ENCODE measurements around the gene CCNY. TPM values are rescaled to one million over a fixed set of nuclear protein-coding genes. Genes with fewer than 3 reads are reported as not detected.

CCNY gene
- total and polyA plus RNA-seq, 2 of the 4 experiments (the other 2 are of a cell fraction): 38.0 to 131 TPM

DNA sequence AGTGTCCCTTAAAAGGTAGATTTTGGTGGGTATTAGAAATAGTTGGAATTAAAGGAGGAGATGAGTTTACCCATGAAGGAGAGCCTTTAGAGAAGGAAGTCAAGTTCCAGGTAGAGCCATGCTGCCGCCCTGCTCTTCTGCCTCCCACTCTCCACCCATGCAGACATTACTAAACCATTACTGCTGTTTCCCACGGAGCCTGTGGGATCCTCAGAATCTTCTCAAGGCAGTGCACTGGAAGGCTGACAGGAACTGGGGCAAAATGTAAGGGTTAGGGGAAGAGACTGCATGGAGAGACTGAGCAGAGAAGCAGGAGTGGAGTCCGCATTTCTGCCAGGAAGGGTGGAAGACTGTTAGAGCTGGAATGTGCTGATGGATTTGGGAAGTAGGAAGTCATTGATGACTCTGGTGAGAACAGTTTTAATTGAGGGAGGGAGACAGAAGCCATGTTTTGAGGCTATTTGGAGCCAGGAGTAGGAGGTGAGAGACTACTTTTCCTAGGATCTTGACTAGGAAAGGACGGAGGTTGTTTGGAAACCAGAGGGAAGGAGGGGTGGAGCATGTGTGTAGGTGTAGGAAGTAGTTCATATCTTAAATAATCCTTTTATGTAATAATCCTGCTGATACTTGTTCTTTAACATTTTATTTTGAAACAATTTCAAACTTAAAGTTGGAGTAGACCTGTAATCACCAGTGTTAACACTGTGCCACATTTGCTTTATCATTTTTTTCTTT, 109.0 kb downstream of the CCNY start:
- Histone ChIP-seq H3K14ac (replicated peaks; ENCODE audit: low read depth, low read length) (no peak overlapping the region), H4K8ac (ENCODE audit: low read depth in 2 of 2, low read length in 2 of 2) (no peak overlapping the region), H3K4me3 (ENCODE audit: insufficient read depth, low read depth, low read length) (no peak overlapping the region), H2BK120ac (ENCODE audit: low read depth, low read length) (no peak overlapping the region), H3K27me3 (ENCODE audit: control insufficient read depth, insufficient read depth, low read length) (no peaks in the 10 kb centered on the region), H2BK15ac (ENCODE audit: low read depth, low read length) (no peak overlapping the region), H4K91ac (ENCODE audit: insufficient read depth, low read depth, low read length) (no peak overlapping the region), H3K4me1 (ENCODE audit: control insufficient read depth, insufficient read depth, low read length) (peaks cover 26% of the 10 kb centered on the region), H2BK5ac (ENCODE audit: low read depth, low read length, poor library complexity, severe bottlenecking) (no peak overlapping the region), H4K20me1 (ENCODE audit: insufficient read depth, low read length) (peaks cover 41% of the 10 kb centered on the region), H4K5ac (ENCODE audit: low read depth, low read length) (no peak overlapping the region), H3K4me2 (ENCODE audit: low read depth, low read length) (no peak overlapping the region), H3K36me3 (ENCODE audit: control insufficient read depth, insufficient read depth, low read length) (no peaks in the 10 kb centered on the region), H3K18ac (ENCODE audit: low read depth, low read length) (no peak overlapping the region), H3K56ac (ENCODE audit: extremely low read depth, insufficient read depth, low read length) (no peak overlapping the region), H2AFZ (replicated peaks; ENCODE audit: low read length, poor library complexity) (no peak overlapping the region), H3K79me1 (ENCODE audit: low read depth in 1 of 2, low read length in 2 of 2) (peaks cover 62 to 78% of the 10 kb centered on the region in 2 experiments), H2BK20ac (ENCODE audit: low read depth, low read length) (no peak overlapping the region), H3K9me1 (ENCODE audit: insufficient read depth, low read length) (peaks cover 27% of the 10 kb centered on the region), H3K23ac (ENCODE audit: low read depth, low read length) (no peak overlapping the region), H2AK9ac (replicated peaks; ENCODE audit: low read depth, low read length, poor library complexity) (no peak overlapping the region), H2AK5ac (ENCODE audit: low read depth, low read length) (no peak overlapping the region), H3K27ac (ENCODE audit: insufficient read depth, low read length) (no peak overlapping the region), H3K4ac (ENCODE audit: low read depth, low read length) (no peak overlapping the region), H3K9me3 (ENCODE audit: control insufficient read depth, insufficient read depth, low read length) (peaks cover 16% of the 10 kb centered on the region), H3K9ac (ENCODE audit: low read depth, low read length) (no peak overlapping the region)
- intact Hi-C loops (cut with micrococcal nuclease) (no loop called here), dilution Hi-C loops (cut with HindIII; ENCODE audit: low sequenced_read_pairs, unreplicated experiment) (no loop called here), in situ Hi-C loops (cut with MboI; ENCODE audit: low sequenced_read_pairs) (no loop called here)
- 100% methylated on average over 1 of the region's 4 CpGs; no CpG with 5 or more reads in 1 of the 2 experiments for WGBS, 2 experiments (ENCODE audit: extremely low coverage in 2 of 2, insufficient read length in 1 of 2)
- POLR2A ChIA-PET (ENCODE audit: unreplicated experiment): no interaction called here
- CTCF ChIA-PET: no interaction called here
- TF ChIP-seq, protein P1, sequence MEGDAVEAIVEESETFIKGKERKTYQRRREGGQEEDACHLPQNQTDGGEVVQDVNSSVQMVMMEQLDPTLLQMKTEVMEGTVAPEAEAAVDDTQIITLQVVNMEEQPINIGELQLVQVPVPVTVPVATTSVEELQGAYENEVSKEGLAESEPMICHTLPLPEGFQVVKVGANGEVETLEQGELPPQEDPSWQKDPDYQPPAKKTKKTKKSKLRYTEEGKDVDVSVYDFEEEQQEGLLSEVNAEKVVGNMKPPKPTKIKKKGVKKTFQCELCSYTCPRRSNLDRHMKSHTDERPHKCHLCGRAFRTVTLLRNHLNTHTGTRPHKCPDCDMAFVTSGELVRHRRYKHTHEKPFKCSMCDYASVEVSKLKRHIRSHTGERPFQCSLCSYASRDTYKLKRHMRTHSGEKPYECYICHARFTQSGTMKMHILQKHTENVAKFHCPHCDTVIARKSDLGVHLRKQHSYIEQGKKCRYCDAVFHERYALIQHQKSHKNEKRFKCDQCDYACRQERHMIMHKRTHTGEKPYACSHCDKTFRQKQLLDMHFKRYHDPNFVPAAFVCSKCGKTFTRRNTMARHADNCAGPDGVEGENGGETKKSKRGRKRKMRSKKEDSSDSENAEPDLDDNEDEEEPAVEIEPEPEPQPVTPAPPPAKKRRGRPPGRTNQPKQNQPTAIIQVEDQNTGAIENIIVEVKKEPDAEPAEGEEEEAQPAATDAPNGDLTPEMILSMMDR (conservative IDR thresholded peaks at IDR 0.05; ENCODE audit: low read depth, low read length): no peak
- TF ChIP-seq FOS (IDR thresholded peaks at IDR 0.05; ENCODE audit: low read depth, low read length) (no peak), BHLHE40 (IDR thresholded peaks at IDR 0.05; ENCODE audit: low read depth, low read length) (no peak), CEBPB (IDR thresholded peaks at IDR 0.05; ENCODE audit: low read depth, low read length) (no peak), POLR2A (IDR thresholded peaks at IDR 0.05; ENCODE audit: low read depth, low read length) (no peak), NFE2L2 (IDR thresholded peaks at IDR 0.05; ENCODE audit: low read depth, low read length) (no peak), CHD1 (IDR thresholded peaks at IDR 0.05; ENCODE audit: low read depth, low read length) (no peak), RAD21 (IDR thresholded peaks at IDR 0.05; ENCODE audit: low read length) (no peak), MAFK (IDR thresholded peaks at IDR 0.05; ENCODE audit: low read depth, low read length) (no peak)
- TF ChIP-seq, protein P2, sequence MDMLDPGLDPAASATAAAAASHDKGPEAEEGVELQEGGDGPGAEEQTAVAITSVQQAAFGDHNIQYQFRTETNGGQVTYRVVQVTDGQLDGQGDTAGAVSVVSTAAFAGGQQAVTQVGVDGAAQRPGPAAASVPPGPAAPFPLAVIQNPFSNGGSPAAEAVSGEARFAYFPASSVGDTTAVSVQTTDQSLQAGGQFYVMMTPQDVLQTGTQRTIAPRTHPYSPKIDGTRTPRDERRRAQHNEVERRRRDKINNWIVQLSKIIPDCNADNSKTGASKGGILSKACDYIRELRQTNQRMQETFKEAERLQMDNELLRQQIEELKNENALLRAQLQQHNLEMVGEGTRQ (IDR thresholded peaks at IDR 0.05; ENCODE audit: low read depth, low read length): no peak
- TF ChIP-seq, protein P3, sequence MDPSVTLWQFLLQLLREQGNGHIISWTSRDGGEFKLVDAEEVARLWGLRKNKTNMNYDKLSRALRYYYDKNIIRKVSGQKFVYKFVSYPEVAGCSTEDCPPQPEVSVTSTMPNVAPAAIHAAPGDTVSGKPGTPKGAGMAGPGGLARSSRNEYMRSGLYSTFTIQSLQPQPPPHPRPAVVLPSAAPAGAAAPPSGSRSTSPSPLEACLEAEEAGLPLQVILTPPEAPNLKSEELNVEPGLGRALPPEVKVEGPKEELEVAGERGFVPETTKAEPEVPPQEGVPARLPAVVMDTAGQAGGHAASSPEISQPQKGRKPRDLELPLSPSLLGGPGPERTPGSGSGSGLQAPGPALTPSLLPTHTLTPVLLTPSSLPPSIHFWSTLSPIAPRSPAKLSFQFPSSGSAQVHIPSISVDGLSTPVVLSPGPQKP (IDR thresholded peaks at IDR 0.05; ENCODE audit: borderline replicate concordance, low read depth, low read length): no peak
- BruUV-seq (replicated peaks): no TSS peak
- ATAC-seq (ENCODE audit: low read depth) (no peak), DNase-seq (no peak)
